ENCODE data around the gene CLDN5. TPM values are rescaled to one million over a fixed set of nuclear protein-coding genes. Genes with fewer than 3 reads are reported as not detected.

CLDN5 gene
- total and polyA plus RNA-seq, 7 experiments from 2014 or later, result 1.7 to 11.7 (median 4.4) TPM; not detected in 3

DNA sequence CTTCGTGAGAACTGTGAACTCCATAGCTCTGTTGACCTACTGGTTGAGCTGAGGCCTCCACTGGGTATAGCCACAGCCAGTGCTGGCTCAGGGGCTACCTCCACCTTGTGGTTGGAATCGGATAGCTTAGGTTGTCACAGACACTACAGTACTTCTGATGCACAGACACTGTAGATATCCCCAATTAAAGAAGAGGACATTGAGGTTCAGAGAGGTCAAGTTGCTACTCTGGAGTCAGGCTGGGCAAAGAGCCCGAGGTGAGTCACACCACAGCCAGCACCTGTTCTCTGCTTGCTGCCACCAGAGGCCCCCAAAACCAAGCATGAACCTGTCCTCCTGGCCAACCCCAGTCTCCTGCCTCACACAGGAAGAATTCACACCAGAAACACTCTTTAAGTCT lies 50.6 kb downstream of the CLDN5 start:
- Mint-ChIP-seq H3K4me3 (no peak overlapping the region), H3K27me3 (no peaks in the 10 kb centered on the region), H3K36me3 (peaks cover 6 to 45% (median 11%) of the 10 kb centered on the region in 5 donors), H3K9me3 (no peaks in the 10 kb centered on the region), H3K4me1 (peaks cover 18 to 36% (median 32%) of the 10 kb centered on the region in 7 donors), H3K27ac (no peak overlapping the region)
- intact Hi-C loops (cut with micrococcal nuclease), result loop anchor here (10.0 kb wide), 3 partner anchors 179 to 519 kb away; partner anchors contain the start of genes CLTCL1 (in 1 of the 2) and SEPTIN5 (in 1 of the 2)
- Histone ChIP-seq H3K36me3 (ENCODE audit: control insufficient read depth in 2 of 3, insufficient read depth in 3 of 3, low read length in 3 of 3) (peaks cover 16 to 66% (median 38%) of the 10 kb centered on the region in 3 experiments), H3K27me3 (ENCODE audit: control insufficient read depth in 2 of 2, insufficient read depth in 2 of 2, low read length in 2 of 2) (no peaks in the 10 kb centered on the region), H3K9me3 (ENCODE audit: control insufficient read depth in 2 of 3, low read length in 3 of 3) (no peaks in the 10 kb centered on the region), H3K4me3 (ENCODE audit: low read length) (no peak overlapping the region), H3K27ac (ENCODE audit: low read depth, low read length) (no peak overlapping the region), H3K4me1 (ENCODE audit: control insufficient read depth in 2 of 2, insufficient read depth in 2 of 2, low read length in 2 of 2) (peaks cover 17 to 19% of the 10 kb centered on the region in 2 donors)
- CTCF ChIA-PET, result no interaction called here
- POLR2A ChIA-PET, result interaction anchor here (0.6 to 0.8 kb wide), 2 partner anchors 30 to 34 kb away, joined by 3 to 4 read pairs; no protein-coding TSS in a partner anchor
- ATAC-seq (no peak), DNase-seq (no peak)

Other genes with a start within 250 kb of the CLDN5 start
- gene CLTCL1, start 232.7 kb downstream of the CLDN5 start, total RNA-seq, result 1 to 10 TPM in 3 of 5 experiments, under 1 TPM in 2; 0.22 to 3.1 (median 1.4) TPM
- gene CLTCL1, start 232.7 kb downstream of the CLDN5 start, polyA plus RNA-seq, result 1 to 10 TPM in 1 of 2 donors, under 1 TPM in 1; 0.95 to 1.2 TPM
- 10 to 100 TPM; 21.2 to 42.3 (median 29.2) TPM for gene HIRA, start 92.7 kb downstream of the CLDN5 start, total RNA-seq
- 1 to 10 TPM; 2.8 to 4.9 TPM for gene HIRA, start 92.7 kb downstream of the CLDN5 start, polyA plus RNA-seq
- 10 to 100 TPM; 11.5 to 21.2 (median 17.0) TPM for gene MRPL40, start 91.9 kb downstream of the CLDN5 start, total RNA-seq
- gene MRPL40, start 91.9 kb downstream of the CLDN5 start, polyA plus RNA-seq, result 10 to 100 TPM; 65.3 to 72.1 TPM
- 10 to 100 TPM; 34.2 to 44.9 (median 36.8) TPM for gene C22orf39, start 76.7 kb downstream of the CLDN5 start, total RNA-seq
- 10 to 100 TPM; 51.8 to 58.0 TPM for gene C22orf39, start 76.7 kb downstream of the CLDN5 start, polyA plus RNA-seq
- 10 to 100 TPM; 46.8 to 84.8 (median 66.9) TPM for gene UFD1, start 45.2 kb downstream of the CLDN5 start, total RNA-seq
- 10 to 100 TPM; 78.7 to 87.8 TPM for gene UFD1, start 45.2 kb downstream of the CLDN5 start, polyA plus RNA-seq
- 10 to 100 TPM in 1 of 5 experiments, 1 to 10 TPM in 1, under 1 TPM in 3; 0.35 to 57.7 (median 0.85) TPM for gene CDC45, start 44.5 kb downstream of the CLDN5 start, total RNA-seq
- gene CDC45, start 44.5 kb downstream of the CLDN5 start, polyA plus RNA-seq, result 1 to 10 TPM in 1 of 2 donors, under 1 TPM in 1; 0.45 to 1.7 TPM
- gene SEPTIN5, start 190.1 kb upstream of the CLDN5 start, total RNA-seq, result 1 to 10 TPM in 1 of 5 experiments, under 1 TPM in 2, not detected in 2; 0.22 to 4.2 (median 0.66) TPM
- under 1 TPM in 1 of 2 donors, not detected in 1; 0.32 TPM for gene SEPTIN5, start 190.1 kb upstream of the CLDN5 start, polyA plus RNA-seq
- gene GP1BB, start 199.1 kb upstream of the CLDN5 start, total RNA-seq, result 1 to 10 TPM in 1 of 5 experiments, under 1 TPM in 1, not detected in 3; 0.40 to 3.0 TPM
- gene GP1BB, start 199.1 kb upstream of the CLDN5 start, polyA plus RNA-seq, result not detected
- gene TBX1, start 236.4 kb upstream of the CLDN5 start, total RNA-seq, result under 1 TPM in 1 of 5 experiments, not detected in 4; 0.22 TPM
- not detected for gene TBX1, start 236.4 kb upstream of the CLDN5 start, polyA plus RNA-seq